ENCODE results near the gene LAYN. TPM values are rescaled to one million over a fixed set of nuclear protein-coding genes. Genes with fewer than 3 reads are reported as not detected.

The LAYN gene
- total and polyA plus RNA-seq, 7 donors, result 1.4 to 65.8 (median 36.0) TPM

GRCh38 chr11:111527279-111527678 is 13.2 kb upstream of the LAYN start:
- intact Hi-C loops (cut with DNase I), result no loop called here
- Histone ChIP-seq H3K36me3 (no peaks in the 10 kb centered on the region), H3K9me3 (no peaks in the 10 kb centered on the region), H3K27ac (no peak overlapping the region), H3K4me3 (no peak overlapping the region), H3K4me1 (peaks cover 0 to 4% (median 0%) of the 10 kb centered on the region in 4 donors), H3K27me3 (no peaks in the 10 kb centered on the region)
- no peak for DNase-seq
- no peak for TF ChIP-seq EP300 (IDR thresholded peaks at IDR 0.05)
- no peak for TF ChIP-seq POLR2AphosphoS5 (IDR thresholded peaks at IDR 0.05)
- TF ChIP-seq, protein P1, sequence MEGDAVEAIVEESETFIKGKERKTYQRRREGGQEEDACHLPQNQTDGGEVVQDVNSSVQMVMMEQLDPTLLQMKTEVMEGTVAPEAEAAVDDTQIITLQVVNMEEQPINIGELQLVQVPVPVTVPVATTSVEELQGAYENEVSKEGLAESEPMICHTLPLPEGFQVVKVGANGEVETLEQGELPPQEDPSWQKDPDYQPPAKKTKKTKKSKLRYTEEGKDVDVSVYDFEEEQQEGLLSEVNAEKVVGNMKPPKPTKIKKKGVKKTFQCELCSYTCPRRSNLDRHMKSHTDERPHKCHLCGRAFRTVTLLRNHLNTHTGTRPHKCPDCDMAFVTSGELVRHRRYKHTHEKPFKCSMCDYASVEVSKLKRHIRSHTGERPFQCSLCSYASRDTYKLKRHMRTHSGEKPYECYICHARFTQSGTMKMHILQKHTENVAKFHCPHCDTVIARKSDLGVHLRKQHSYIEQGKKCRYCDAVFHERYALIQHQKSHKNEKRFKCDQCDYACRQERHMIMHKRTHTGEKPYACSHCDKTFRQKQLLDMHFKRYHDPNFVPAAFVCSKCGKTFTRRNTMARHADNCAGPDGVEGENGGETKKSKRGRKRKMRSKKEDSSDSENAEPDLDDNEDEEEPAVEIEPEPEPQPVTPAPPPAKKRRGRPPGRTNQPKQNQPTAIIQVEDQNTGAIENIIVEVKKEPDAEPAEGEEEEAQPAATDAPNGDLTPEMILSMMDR (IDR thresholded peaks at IDR 0.05), result no peak
- TF ChIP-seq POLR2A (IDR thresholded peaks at IDR 0.05), result no peak
- WGBS, 2 donors, result 91 to 95% methylated on average over 1 of the region's 1 CpG

DNA sequence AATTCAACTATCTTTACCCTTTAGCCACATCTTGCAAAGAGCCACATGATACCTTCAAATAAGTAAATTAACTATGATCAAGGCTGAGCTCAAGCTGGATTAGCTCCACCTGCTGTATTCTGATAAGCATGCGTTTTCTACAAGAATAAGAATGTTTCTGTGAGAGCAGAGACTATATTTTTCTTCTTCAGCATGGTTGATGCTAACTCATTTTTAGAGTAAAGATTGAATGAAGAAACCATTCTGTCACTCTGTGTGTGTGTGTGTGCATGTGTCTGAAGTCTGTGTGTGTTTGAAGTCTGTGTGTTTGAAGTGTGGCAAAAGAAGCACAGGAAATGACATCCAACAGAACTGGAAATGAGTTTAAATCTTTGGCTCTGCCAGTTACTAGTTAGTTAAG is 12.0 kb upstream of the LAYN start:
- no peaks in the 10 kb centered on the region for H3K9me3 ChIP-seq
- no peak for DNase-seq
- TF ChIP-seq POLR2A (IDR thresholded peaks at IDR 0.05), result no peak
- no peak for TF ChIP-seq POLR2AphosphoS5 (IDR thresholded peaks at IDR 0.05)
- no peak for TF ChIP-seq EP300 (IDR thresholded peaks at IDR 0.05)
- TF ChIP-seq, protein P1 (IDR thresholded peaks at IDR 0.05), result no peak
- H3K4me1 ChIP-seq, result peaks cover 0 to 4% (median 0%) of the 10 kb centered on the region in 4 donors
- no peak overlapping the region for H3K27ac ChIP-seq
- 29 to 37% methylated on average over 1 of the region's 1 CpG for WGBS, 2 donors
- no peak overlapping the region for H3K4me3 ChIP-seq
- no peaks in the 10 kb centered on the region for H3K27me3 ChIP-seq
- intact Hi-C loops (cut with DNase I), result no loop called here
- H3K36me3 ChIP-seq, result no peaks in the 10 kb centered on the region

- Histone ChIP-seq H3K4me3 (no peak overlapping the region), H3K36me3 (no peaks in the 10 kb centered on the region), H3K27ac (no peak overlapping the region), H3K9me3 (no peaks in the 10 kb centered on the region), H3K27me3 (no peaks in the 10 kb centered on the region), H3K4me1 (peaks cover 0 to 4% (median 0%) of the 10 kb centered on the region in 4 donors)
- no peak for DNase-seq
- WGBS, 2 donors, result 76 to 81% methylated on average over 3 of the region's 3 CpGs
- intact Hi-C loops (cut with DNase I), result no loop called here
- TF ChIP-seq POLR2AphosphoS5 (IDR thresholded peaks at IDR 0.05) (no peak), EP300 (IDR thresholded peaks at IDR 0.05) (no peak), POLR2A (IDR thresholded peaks at IDR 0.05) (no peak)
- TF ChIP-seq, protein P1 (IDR thresholded peaks at IDR 0.05), result no peak
These were observed 10.4 kb upstream of the LAYN start for GRCh38 chr11:111530091-111530490.

DNA sequence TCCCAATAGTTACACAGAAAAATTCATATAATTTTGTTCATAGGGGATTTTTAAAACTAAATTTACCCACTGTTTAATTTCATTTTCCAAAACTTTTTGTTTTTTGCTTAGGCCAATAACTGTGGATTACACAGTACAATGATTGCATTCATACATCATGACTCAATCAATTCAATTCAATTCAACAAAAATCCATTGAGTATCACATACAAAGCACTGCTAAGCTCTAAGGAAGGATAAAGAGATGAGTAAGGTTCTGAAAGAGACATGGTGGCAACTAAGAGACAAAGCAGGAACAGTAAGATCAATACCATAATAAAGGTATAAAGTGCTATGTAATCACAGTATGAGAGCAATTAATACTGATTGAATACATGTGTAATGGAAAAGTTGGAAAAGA is 9.4 kb upstream of the LAYN start:
- no peaks in the 10 kb centered on the region for H3K27me3 ChIP-seq
- no peak overlapping the region for H3K27ac ChIP-seq
- no peak overlapping the region for H3K4me3 ChIP-seq
- no peaks in the 10 kb centered on the region for H3K36me3 ChIP-seq
- no peak for DNase-seq
- intact Hi-C loops (cut with DNase I), result no loop called here
- TF ChIP-seq POLR2A (IDR thresholded peaks at IDR 0.05) (no peak), EP300 (IDR thresholded peaks at IDR 0.05) (no peak), POLR2AphosphoS5 (IDR thresholded peaks at IDR 0.05) (no peak)
- TF ChIP-seq, protein P1 (IDR thresholded peaks at IDR 0.05), result no peak
- no peaks in the 10 kb centered on the region for H3K9me3 ChIP-seq
- peaks cover 0 to 4% (median 0%) of the 10 kb centered on the region in 4 donors for H3K4me1 ChIP-seq

DNA sequence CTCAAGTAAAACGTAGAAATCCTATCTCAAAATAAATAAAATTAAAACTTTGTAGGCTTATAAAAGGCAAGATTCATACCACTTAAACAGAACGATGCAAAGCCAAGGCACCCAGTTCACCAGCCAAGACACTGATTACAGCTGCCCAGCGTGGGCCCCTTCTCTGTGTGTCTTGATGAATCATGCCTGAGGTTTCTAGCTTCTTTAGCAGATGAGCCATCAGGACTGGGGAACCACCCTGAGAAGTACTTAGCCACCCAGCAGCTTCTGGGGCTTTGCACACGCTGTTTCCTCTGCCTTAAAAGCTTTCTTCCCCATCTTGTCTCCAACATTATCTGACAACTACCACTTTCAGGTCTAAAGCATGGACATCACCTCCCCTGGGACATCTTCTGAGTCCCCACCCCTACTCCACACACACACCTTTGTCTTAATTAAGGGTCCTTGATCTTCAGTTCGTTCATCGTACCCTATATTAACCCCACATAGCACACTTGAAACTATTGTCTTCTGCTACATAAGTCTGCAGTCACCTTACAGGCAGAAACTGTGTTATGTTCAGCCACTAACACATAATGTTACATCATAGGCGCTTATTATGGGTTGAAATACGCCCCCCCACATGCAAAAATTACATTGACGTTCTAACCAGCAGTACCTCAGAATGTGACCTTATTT is 8.7 kb upstream of the LAYN start:
- WGBS, 2 donors, result 70 to 73% methylated on average over 9 of the region's 9 CpGs
- peaks cover 0 to 4% (median 0%) of the 10 kb centered on the region in 4 donors for H3K4me1 ChIP-seq
- intact Hi-C loops (cut with DNase I), result no loop called here
- no peaks in the 10 kb centered on the region for H3K27me3 ChIP-seq
- TF ChIP-seq POLR2A (IDR thresholded peaks at IDR 0.05) (no peak), EP300 (IDR thresholded peaks at IDR 0.05) (no peak), POLR2AphosphoS5 (IDR thresholded peaks at IDR 0.05) (no peak)
- H3K9me3 ChIP-seq, result no peaks in the 10 kb centered on the region
- no peak for DNase-seq
- no peaks in the 10 kb centered on the region for H3K36me3 ChIP-seq
- no peak overlapping the region for H3K27ac ChIP-seq
- H3K4me3 ChIP-seq, result no peak overlapping the region
